SK-N-SH (cell line): ENCODE measurements around the gene IER2. TPM values are rescaled to one million over a fixed set of nuclear protein-coding genes. Genes with fewer than 3 reads are reported as not detected.

Experiments
- CTCF ChIA-PET: fragments of 300-600, 350-600 bp; formaldehyde crosslinking; extraction: SDS; loops from one replicate; lab custom pipeline; 2021; lab: Yijun Ruan, JAX
- POLR2A ChIA-PET: fragments of 350-600 bp; sonication (Branson Sonifier 250); formaldehyde crosslinking; extraction: SDS; loops from one replicate; lab custom pipeline; 2020; ENCODE audit warnings: antibody characterized with exemption, inconsistent platforms; lab: Yijun Ruan, JAX
- DNase-seq: peaks from one replicate; pipeline ENCODE4 v3.0.0; 2012
- H2AFZ ChIP-seq: fragments of 200-600 bp; sonication (generic); 2 replicates; pipeline ENCODE4 v1.8.1; 2016; ENCODE audit warnings: antibody characterized with exemption, mild to moderate bottlenecking, low read depth
- H3F3A ChIP-seq: fragments of 200-600 bp; sonication (generic); replicated peaks from 2 replicates; pipeline ENCODE3; 2016; ENCODE audit warnings: antibody characterized with exemption, mild to moderate bottlenecking; ENCODE audit not compliant: insufficient read depth
- H3K27ac ChIP-seq, 2 experiments: fragments of 200-500 bp in 1 of 2; fragments of 200-600 bp in 1 of 2; sonication (Bioruptor generic) in 1 of 2; sonication (generic), shearing (Covaris generic) in 1 of 2; 2 replicates each; pipeline versions ENCODE4 v1.5.1 to v1.6.1; 2014 to 2016; ENCODE audit warnings: low read depth in 2 of 2, inconsistent platforms in 1 of 2, low read length in 1 of 2, mild to moderate bottlenecking in 1 of 2, mixed read lengths in 1 of 2
- H3K27me3 ChIP-seq: fragments of 200-600 bp; sonication (generic), shearing (Covaris generic); 2 replicates; pipeline ENCODE4 v1.6.1; 2016; ENCODE audit warnings: mixed run types; ENCODE audit not compliant: insufficient read depth
- H3K36me3 ChIP-seq, 2 experiments: fragments of 200-500 bp in 1 of 2; fragments of 200-600 bp in 1 of 2; sonication (Bioruptor generic) in 1 of 2; sonication (generic) in 1 of 2; replicated peaks in 1 of 2; 2 replicates each; pipeline versions ENCODE3 to v1.5.1; 2014 to 2016; ENCODE audit warnings: low read length in 1 of 2, mild to moderate bottlenecking in 1 of 2; ENCODE audit not compliant: insufficient read depth in 2 of 2, control insufficient read depth in 1 of 2
- H3K4me1 ChIP-seq, 2 experiments: fragments of 200-500 bp in 1 of 2; fragments of 200-600 bp in 1 of 2; sonication (Bioruptor generic) in 1 of 2; sonication (generic), shearing (Covaris generic) in 1 of 2; 2 replicates each; pipeline versions ENCODE4 v1.5.1 to v1.6.1; 2014 to 2016; ENCODE audit warnings: low read depth in 1 of 2, low read length in 1 of 2, mixed run types in 1 of 2; ENCODE audit not compliant: insufficient read depth in 2 of 2, control insufficient read depth in 1 of 2
- H3K4me2 ChIP-seq: fragments of 200-600 bp; sonication (generic), shearing (Covaris generic); 2 replicates; pipeline ENCODE4 v1.6.1; 2017; ENCODE audit warnings: mixed run types
- H3K4me3 ChIP-seq, 2 experiments: fragments of 200-500 bp in 1 of 2; fragments of 200-600 bp in 1 of 2; sonication (Bioruptor generic) in 1 of 2; sonication (generic), shearing (Covaris generic) in 1 of 2; 2 replicates each; pipeline versions ENCODE4 v1.5.1 to v1.8.1; 2014 to 2016; ENCODE audit warnings: low read depth in 2 of 2, inconsistent platforms in 1 of 2, low read length in 1 of 2, mild to moderate bottlenecking in 1 of 2, mixed read lengths in 1 of 2, moderate library complexity in 1 of 2
- H3K79me2 ChIP-seq: fragments of 200-600 bp; sonication (generic); 2 replicates; pipeline ENCODE4 v1.8.1; 2017; ENCODE audit warnings: mild to moderate bottlenecking; ENCODE audit not compliant: insufficient read depth
- H3K9ac ChIP-seq: fragments of 200-600 bp; sonication (generic); 2 replicates; pipeline ENCODE4 v1.6.1; 2017; ENCODE audit warnings: mixed run types
- H3K9me2 ChIP-seq: fragments of 200-600 bp; sonication (generic); 2 replicates; pipeline ENCODE4 v1.6.1; 2017; ENCODE audit warnings: mixed run types
- H3K9me3 ChIP-seq: fragments of 200-600 bp; sonication (generic); 2 replicates; pipeline ENCODE4 v1.6.1; 2017; ENCODE audit warnings: mixed run types, mild to moderate bottlenecking, moderate library complexity
- H4K20me1 ChIP-seq: fragments of 200-600 bp; sonication (generic); 2 replicates; pipeline ENCODE4 v1.6.1; 2017; ENCODE audit warnings: mild to moderate bottlenecking, mixed run types; ENCODE audit not compliant: insufficient read depth
- CHD2 ChIP-seq: fragments of 150-350 bp; IDR thresholded peaks from 2 replicates; pipeline ENCODE4 v1.6.1; 2018; ENCODE audit warnings: low read length; ENCODE audit not compliant: partially characterized antibody
- FOXJ3 ChIP-seq: sonication (generic); formaldehyde crosslinking; IDR thresholded peaks from 2 replicates; pipeline ENCODE4 v1.5.1; 2020; ENCODE audit warnings: mild to moderate bottlenecking, missing genetic modification reagents
- FOXM1 ChIP-seq: IDR thresholded peaks from 2 replicates; pipeline ENCODE4 v1.4.0; 2012; ENCODE audit warnings: low read depth, mild to moderate bottlenecking
- JUND ChIP-seq: IDR thresholded peaks from 2 replicates; pipeline ENCODE4 v1.4.0; 2012
- MEF2A ChIP-seq: IDR thresholded peaks from 2 replicates; pipeline ENCODE4 v1.4.0; 2012; ENCODE audit warnings: low read depth, borderline replicate concordance
- MXI1 ChIP-seq: IDR thresholded peaks from 2 replicates; pipeline ENCODE4 v1.6.1; 2012; ENCODE audit warnings: mild to moderate bottlenecking, low read depth, low read length, improper control_type of control experiment
- POLR2AphosphoS5 ChIP-seq: IDR thresholded peaks from 2 replicates; pipeline ENCODE4 v1.6.1; 2012; ENCODE audit warnings: low read depth, low read length
- RAD21 ChIP-seq: IDR thresholded peaks from 2 replicates; pipeline ENCODE4 v1.6.1; 2012; ENCODE audit warnings: mild to moderate bottlenecking, low read length
- RCOR1 ChIP-seq: fragments of 150-350 bp; IDR thresholded peaks from 2 replicates; pipeline ENCODE4 v1.6.1; 2017; ENCODE audit warnings: antibody characterized with exemption, low read length
- REST ChIP-seq: IDR thresholded peaks from 2 replicates; pipeline ENCODE4 v1.6.1; 2012; ENCODE audit warnings: mild to moderate bottlenecking, low read depth, low read length, moderate library complexity
- SIN3A ChIP-seq: IDR thresholded peaks from 2 replicates; pipeline ENCODE4 v1.6.1; 2012; ENCODE audit warnings: low read depth, mild to moderate bottlenecking, low read length, moderate library complexity, borderline replicate concordance
- TAF1 ChIP-seq: IDR thresholded peaks from 2 replicates; pipeline ENCODE4 v1.6.1; 2012; ENCODE audit warnings: low read depth, mild to moderate bottlenecking, low read length, moderate library complexity, borderline replicate concordance
- TCF12 ChIP-seq: IDR thresholded peaks from 2 replicates; pipeline ENCODE4 v1.4.0; 2012
- YY1 ChIP-seq: IDR thresholded peaks from 2 replicates; pipeline ENCODE4 v1.4.0; 2012; ENCODE audit warnings: low read depth, mild to moderate bottlenecking
- ZBTB33 ChIP-seq: IDR thresholded peaks from 2 replicates; pipeline ENCODE4 v1.4.0; 2012; ENCODE audit warnings: low read depth, borderline replicate concordance
- WGBS: methylation state at CpG from one replicate; pipeline ENCODE4 v1.1.6; 2017; ENCODE audit warnings: low lambda C conversion rate; 5-methylcytosine and 5-hydroxymethylcytosine counted together
- polyA plus RNA-seq, 3 experiments: library from polyadenylated mRNA; depleted of rRNA; stranded (reverse); fragments of >200 nt; gene quantifications; 2 replicates each; pipeline ENCODE4 v1.2.3, GENCODE V29; 2012
- TF ChIP-seq, protein P1 (sequence below): IDR thresholded peaks from 2 replicates; pipeline ENCODE4 v1.4.0; 2012; ENCODE audit warnings: low read depth, borderline replicate concordance
- TF ChIP-seq, protein P2 (sequence below): fragments of 150-350 bp; IDR thresholded peaks from 2 replicates; pipeline ENCODE4 v1.6.1; 2017; ENCODE audit warnings: antibody characterized with exemption, low read length, low read depth, borderline replicate concordance
- TF ChIP-seq, protein P3 (sequence below): fragments of 150-350 bp; IDR thresholded peaks from 2 replicates; pipeline ENCODE4 v1.6.1; 2016; ENCODE audit warnings: mild to moderate bottlenecking, low read depth, low read length

Gene IER2
- polyA plus RNA-seq, 1 of the 3 experiments (the other 2 are of a cell fraction) = 115 TPM

DNA sequence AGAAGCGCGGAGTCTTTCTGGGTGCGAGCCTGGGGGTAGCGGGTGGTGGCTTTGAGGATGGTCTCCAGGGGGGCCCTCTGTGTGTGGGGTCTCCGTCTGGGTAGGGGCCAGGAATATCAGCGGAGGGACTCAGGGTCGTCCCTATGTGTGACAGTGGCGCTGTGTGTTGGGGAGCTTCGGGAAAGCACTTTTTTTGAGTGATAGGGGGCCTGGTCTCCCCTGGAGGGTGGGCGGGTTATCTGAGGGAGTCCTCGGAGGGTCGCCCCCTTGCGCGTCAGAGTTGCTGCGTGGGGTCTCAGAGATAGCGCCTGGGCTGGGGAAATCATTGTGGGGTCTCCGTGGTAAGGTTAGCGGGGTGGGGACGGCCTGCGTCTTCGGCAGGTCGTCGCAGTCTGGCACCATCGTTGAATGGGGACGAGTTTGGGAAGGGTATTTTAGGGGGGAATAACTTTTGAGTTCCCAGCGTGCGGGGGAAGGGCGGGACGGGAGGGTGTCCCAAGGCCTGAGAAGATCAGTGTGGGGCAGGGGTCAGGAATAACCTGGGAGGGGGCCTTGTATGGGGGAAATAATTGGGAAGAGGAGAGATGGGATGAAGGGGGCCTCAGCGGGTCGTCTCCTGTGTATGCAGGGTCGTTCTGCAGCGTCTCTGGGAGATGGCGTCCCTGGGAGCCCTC is 857 bp downstream of the IER2 start (continued):
- no peak for TF ChIP-seq JUND
- no peak for TF ChIP-seq FOXJ3 (CRISPR knock-in tag)
- TF ChIP-seq, protein P1, sequence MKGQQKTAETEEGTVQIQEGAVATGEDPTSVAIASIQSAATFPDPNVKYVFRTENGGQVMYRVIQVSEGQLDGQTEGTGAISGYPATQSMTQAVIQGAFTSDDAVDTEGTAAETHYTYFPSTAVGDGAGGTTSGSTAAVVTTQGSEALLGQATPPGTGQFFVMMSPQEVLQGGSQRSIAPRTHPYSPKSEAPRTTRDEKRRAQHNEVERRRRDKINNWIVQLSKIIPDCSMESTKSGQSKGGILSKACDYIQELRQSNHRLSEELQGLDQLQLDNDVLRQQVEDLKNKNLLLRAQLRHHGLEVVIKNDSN = no peak
- no peak for TF ChIP-seq YY1
- TF ChIP-seq TAF1 = no peak

DNA sequence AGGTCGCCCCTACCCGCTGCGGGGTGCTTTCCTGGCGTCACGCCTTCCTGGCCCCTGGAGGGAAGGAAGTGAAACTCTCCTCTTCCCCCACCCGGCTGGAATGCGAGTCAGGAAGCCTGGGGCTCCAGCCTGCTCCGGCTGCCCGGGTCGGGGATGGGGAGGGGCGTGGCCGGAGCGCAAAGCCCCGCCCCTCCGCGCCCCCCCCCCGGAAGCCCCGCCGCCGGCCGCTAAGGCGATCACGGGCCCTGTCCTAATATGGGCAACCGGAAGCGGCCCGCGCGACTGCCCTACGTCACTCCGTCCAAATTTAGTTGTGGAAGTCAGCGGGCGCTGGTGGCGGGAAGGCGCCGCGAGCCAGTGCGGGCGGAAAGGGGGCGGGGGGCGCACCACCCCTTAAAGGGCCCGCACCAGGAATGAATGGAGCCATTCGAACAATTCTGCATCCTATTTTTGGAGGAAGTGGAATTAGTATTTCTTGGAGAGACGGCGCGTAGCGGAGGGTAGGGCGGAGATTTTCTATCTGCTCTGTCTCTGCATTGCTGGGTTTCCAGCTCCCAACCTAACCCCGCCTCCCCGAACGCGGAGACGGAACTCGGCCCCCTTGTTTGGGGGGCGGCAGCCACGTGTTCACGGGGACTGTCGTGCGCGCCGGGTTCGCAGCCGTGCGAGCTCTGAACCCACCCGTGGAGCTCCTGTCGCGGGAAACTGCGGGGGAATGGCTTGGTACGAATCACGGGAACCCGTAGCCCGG is 1.6 kb downstream of the IER2 start:
- POLR2A ChIA-PET = interaction anchor here (0.7 to 2.2 kb wide), 14 partner anchors 9 to 1974 kb away, joined by 3 to 73 read pairs (median 4); partner anchors contain the start of genes DAND5, GCDH and NACC1
- TF ChIP-seq SIN3A (peak; percentile 81; the same call in 1 of the 2 replicates), JUND (no peak), MXI1 (peak; percentile 95), CHD2 (peak; percentile 44), RCOR1 (no peak), FOXM1 (no peak), MEF2A (peak; percentile 72; the same call in 1 of the 2 replicates), TCF12 (no peak), POLR2AphosphoS5 (peak; percentile 97), RAD21 (no peak; the same call in 1 of the 2 replicates), ZBTB33 (no peak), REST (no peak; the same call in 1 of the 2 replicates), TAF1 (peak; percentile 94)
- TF ChIP-seq, protein P2, sequence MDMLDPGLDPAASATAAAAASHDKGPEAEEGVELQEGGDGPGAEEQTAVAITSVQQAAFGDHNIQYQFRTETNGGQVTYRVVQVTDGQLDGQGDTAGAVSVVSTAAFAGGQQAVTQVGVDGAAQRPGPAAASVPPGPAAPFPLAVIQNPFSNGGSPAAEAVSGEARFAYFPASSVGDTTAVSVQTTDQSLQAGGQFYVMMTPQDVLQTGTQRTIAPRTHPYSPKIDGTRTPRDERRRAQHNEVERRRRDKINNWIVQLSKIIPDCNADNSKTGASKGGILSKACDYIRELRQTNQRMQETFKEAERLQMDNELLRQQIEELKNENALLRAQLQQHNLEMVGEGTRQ = peak; percentile 15; the same call in 1 of the 2 replicates
- TF ChIP-seq, protein P3, sequence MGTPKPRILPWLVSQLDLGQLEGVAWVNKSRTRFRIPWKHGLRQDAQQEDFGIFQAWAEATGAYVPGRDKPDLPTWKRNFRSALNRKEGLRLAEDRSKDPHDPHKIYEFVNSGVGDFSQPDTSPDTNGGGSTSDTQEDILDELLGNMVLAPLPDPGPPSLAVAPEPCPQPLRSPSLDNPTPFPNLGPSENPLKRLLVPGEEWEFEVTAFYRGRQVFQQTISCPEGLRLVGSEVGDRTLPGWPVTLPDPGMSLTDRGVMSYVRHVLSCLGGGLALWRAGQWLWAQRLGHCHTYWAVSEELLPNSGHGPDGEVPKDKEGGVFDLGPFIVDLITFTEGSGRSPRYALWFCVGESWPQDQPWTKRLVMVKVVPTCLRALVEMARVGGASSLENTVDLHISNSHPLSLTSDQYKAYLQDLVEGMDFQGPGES = no peak
- TF ChIP-seq, protein P1 = peak; percentile 77

More for the DNA sequence above, 1.6 kb downstream of the IER2 start:
- no peaks in the 10 kb centered on the region for H3K9me3 ChIP-seq
- peaks cover 0 to 19% of the 10 kb centered on the region in 2 experiments for H3K36me3 ChIP-seq
- peak; percentile 95 for DNase-seq
- WGBS = 0% methylated on average over 24 of the region's 71 CpGs
- peak overlapping the region; percentile 98 to 99 for H3K27ac ChIP-seq
- no peaks in the 10 kb centered on the region for H3K9me2 ChIP-seq
- H3K9ac ChIP-seq = peak overlapping the region; percentile 94
- no peaks in the 10 kb centered on the region for H3K27me3 ChIP-seq
- peak overlapping the region; percentile 98 for H3K4me2 ChIP-seq
- H3F3A ChIP-seq = peaks cover 29% of the 10 kb centered on the region
- CTCF ChIA-PET = interaction anchor here (0.8 to 1.8 kb wide), 13 partner anchors 12 to 186 kb away, joined by 3 to 11 read pairs (median 5); partner anchors contain the start of genes DAND5 and NACC1
- peaks cover 4 to 23% of the 10 kb centered on the region in 2 experiments; a peak in 1 of 4 replicates for H3K4me1 ChIP-seq
- peaks cover 25% of the 10 kb centered on the region for H4K20me1 ChIP-seq
- peak overlapping the region; percentile 39; the same call in 1 of the 2 replicates for H2AFZ ChIP-seq
- H3K79me2 ChIP-seq = peaks cover 64% of the 10 kb centered on the region
- H3K4me3 ChIP-seq = peak overlapping the region; percentile 90 to 94
